Astrocyte (in vitro differentiated cells and primary cell): Measurements from ENCODE around the gene CALML6.

Experiments
- EZH2 ChIP-seq: IDR thresholded peaks from 2 replicates; pipeline ENCODE4 v1.6.1; 2012; ENCODE audit warnings: mild to moderate bottlenecking, low read length, inconsistent platforms; ENCODE audit not compliant: insufficient read depth
- TF ChIP-seq, protein P1 (sequence below): IDR thresholded peaks from 2 replicates; pipeline ENCODE4 v1.5.1; 2011; ENCODE audit warnings: low read depth, mild to moderate bottlenecking, inconsistent platforms, low read length, moderate library complexity; ENCODE audit not compliant: insufficient read depth

DNA sequence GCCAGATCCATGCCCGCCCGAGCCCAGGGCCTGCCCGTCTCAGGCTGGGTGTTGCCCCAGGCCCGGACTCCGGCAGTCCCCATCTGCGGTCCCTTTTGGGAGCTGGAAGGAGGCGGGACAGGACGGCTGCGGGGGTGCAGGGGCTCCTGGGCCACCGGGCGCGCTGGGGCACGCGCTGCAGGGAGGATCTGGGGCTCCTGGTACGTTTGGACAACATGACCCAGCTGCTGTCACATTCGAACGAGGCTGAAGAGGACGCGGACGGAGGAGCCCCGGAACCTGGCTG lies 6.6 kb upstream of the CALML6 start:
- TF ChIP-seq, protein P1, sequence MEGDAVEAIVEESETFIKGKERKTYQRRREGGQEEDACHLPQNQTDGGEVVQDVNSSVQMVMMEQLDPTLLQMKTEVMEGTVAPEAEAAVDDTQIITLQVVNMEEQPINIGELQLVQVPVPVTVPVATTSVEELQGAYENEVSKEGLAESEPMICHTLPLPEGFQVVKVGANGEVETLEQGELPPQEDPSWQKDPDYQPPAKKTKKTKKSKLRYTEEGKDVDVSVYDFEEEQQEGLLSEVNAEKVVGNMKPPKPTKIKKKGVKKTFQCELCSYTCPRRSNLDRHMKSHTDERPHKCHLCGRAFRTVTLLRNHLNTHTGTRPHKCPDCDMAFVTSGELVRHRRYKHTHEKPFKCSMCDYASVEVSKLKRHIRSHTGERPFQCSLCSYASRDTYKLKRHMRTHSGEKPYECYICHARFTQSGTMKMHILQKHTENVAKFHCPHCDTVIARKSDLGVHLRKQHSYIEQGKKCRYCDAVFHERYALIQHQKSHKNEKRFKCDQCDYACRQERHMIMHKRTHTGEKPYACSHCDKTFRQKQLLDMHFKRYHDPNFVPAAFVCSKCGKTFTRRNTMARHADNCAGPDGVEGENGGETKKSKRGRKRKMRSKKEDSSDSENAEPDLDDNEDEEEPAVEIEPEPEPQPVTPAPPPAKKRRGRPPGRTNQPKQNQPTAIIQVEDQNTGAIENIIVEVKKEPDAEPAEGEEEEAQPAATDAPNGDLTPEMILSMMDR, result no peak
- TF ChIP-seq EZH2, result no peak
